Neural cell (in vitro differentiated cells): ENCODE measurements around the gene SPATA31C1. TPM values are rescaled to one million over a fixed set of nuclear protein-coding genes. Genes with fewer than 3 reads are reported as not detected.

ENCODE experiments used
- H2AFZ ChIP-seq: fragments of 200-600, 300-800 bp; sonication (generic), shearing (Covaris generic); 2 replicates; pipeline ENCODE4 v1.6.0; 2014; ENCODE audit warnings: low read depth, mild to moderate bottlenecking, antibody characterized with exemption, low read length, moderate library complexity
- H3F3A ChIP-seq: fragments of 200-600 bp; shearing (Covaris generic); 2 replicates; pipeline ENCODE4 v1.6.1; 2016; ENCODE audit warnings: mild to moderate bottlenecking, moderate library complexity, mixed read lengths, antibody characterized with exemption, low read length; ENCODE audit not compliant: insufficient read depth, poor library complexity, severe bottlenecking
- H3K27ac ChIP-seq: fragments of 200-600, 300-800 bp; sonication (generic), shearing (Covaris generic); 2 replicates; pipeline ENCODE4 v1.5.1; 2014; ENCODE audit warnings: mild to moderate bottlenecking, low read length, moderate library complexity
- H3K27me3 ChIP-seq: fragments of 300-800, 200-600 bp; sonication (generic), shearing (Covaris generic); 2 replicates; pipeline ENCODE4 v1.6.0; 2014; ENCODE audit warnings: mild to moderate bottlenecking, low read depth, low read length, moderate library complexity; ENCODE audit not compliant: insufficient read depth
- H3K36me3 ChIP-seq: fragments of 300-800, 200-600 bp; sonication (generic), shearing (Covaris generic); 2 replicates; pipeline ENCODE4 v1.5.1; 2014; ENCODE audit warnings: mild to moderate bottlenecking, antibody characterized with exemption, low read length, moderate library complexity; ENCODE audit not compliant: insufficient read depth
- H3K4me2 ChIP-seq: fragments of 300-800, 200-600 bp; sonication (generic), shearing (Covaris generic); 2 replicates; pipeline ENCODE4 v1.6.0; 2014; ENCODE audit warnings: mild to moderate bottlenecking, low read length
- H3K4me3 ChIP-seq: fragments of 300-800, 200-600 bp; sonication (generic), shearing (Covaris generic); 2 replicates; pipeline ENCODE4 v1.5.1; 2014; ENCODE audit warnings: mild to moderate bottlenecking, low read length, moderate library complexity
- H3K79me2 ChIP-seq: fragments of 200-600 bp; shearing (Covaris generic); replicated peaks from 2 replicates; pipeline ENCODE4 v1.6.0; 2014; ENCODE audit warnings: mild to moderate bottlenecking, low read length, moderate library complexity; ENCODE audit not compliant: insufficient read depth
- H3K9ac ChIP-seq: fragments of 300-800, 200-600 bp; sonication (generic), shearing (Covaris generic); 2 replicates; pipeline ENCODE4 v1.6.1; 2016; ENCODE audit warnings: mild to moderate bottlenecking, low read length, mixed read lengths
- H3K9me2 ChIP-seq: fragments of 200-600 bp; shearing (Covaris generic); 2 replicates; pipeline ENCODE4 v1.6.1; 2016; ENCODE audit warnings: mild to moderate bottlenecking, low read length, mixed read lengths; ENCODE audit not compliant: insufficient read depth
- H3K9me3 ChIP-seq: fragments of 200-600, 300-800 bp; sonication (generic), shearing (Covaris generic); 2 replicates; pipeline ENCODE4 v1.6.1; 2016; ENCODE audit warnings: mild to moderate bottlenecking, mixed run types, low read length, moderate library complexity, mixed read lengths
- H4K20me1 ChIP-seq: fragments of 200-600 bp; shearing (Covaris generic); 2 replicates; pipeline ENCODE4 v1.6.1; 2016; ENCODE audit warnings: mild to moderate bottlenecking, mixed run types; ENCODE audit not compliant: insufficient read depth
- CTCF ChIP-seq: fragments of 450-650 bp; IDR thresholded peaks from 2 replicates; pipeline ENCODE4 v1.5.1; 2014; ENCODE audit warnings: antibody characterized with exemption, mild to moderate bottlenecking, moderate library complexity; ENCODE audit not compliant: poor library complexity, severe bottlenecking
- EP300 ChIP-seq: fragments of 450-650 bp; conservative IDR thresholded peaks from 2 replicates; pipeline ENCODE4 v1.6.1; 2014; ENCODE audit warnings: antibody characterized with exemption, mild to moderate bottlenecking, moderate library complexity; ENCODE audit not compliant: poor library complexity, severe bottlenecking
- EZH2 ChIP-seq: fragments of 200-600, 300-800 bp; shearing (Covaris generic), sonication (generic); IDR thresholded peaks from 2 replicates; pipeline ENCODE4 v1.6.1; 2014; ENCODE audit warnings: antibody characterized with exemption, low read length, borderline replicate concordance, mild to moderate bottlenecking; ENCODE audit not compliant: insufficient read depth, poor library complexity, severe bottlenecking
- MXI1 ChIP-seq: fragments of 450-650 bp; conservative IDR thresholded peaks from 2 replicates; pipeline ENCODE4 v1.6.1; 2014; ENCODE audit warnings: antibody characterized with exemption, mild to moderate bottlenecking; ENCODE audit not compliant: poor library complexity, severe bottlenecking
- POLR2AphosphoS5 ChIP-seq: IDR thresholded peaks from 2 replicates; pipeline ENCODE4 v1.6.1; 2012
- RAD21 ChIP-seq: fragments of 450-650 bp; conservative IDR thresholded peaks from 2 replicates; pipeline ENCODE4 v1.6.1; 2014; ENCODE audit warnings: antibody characterized with exemption, mild to moderate bottlenecking, moderate library complexity
- REST ChIP-seq: IDR thresholded peaks from 2 replicates; pipeline ENCODE4 v1.6.1; 2012; ENCODE audit warnings: borderline replicate concordance
- SMC3 ChIP-seq: fragments of 450-650 bp; conservative IDR thresholded peaks from 2 replicates; pipeline ENCODE4 v1.6.1; 2014; ENCODE audit warnings: antibody characterized with exemption, mild to moderate bottlenecking, moderate library complexity; ENCODE audit not compliant: poor library complexity
- TAF1 ChIP-seq: IDR thresholded peaks from 2 replicates; pipeline ENCODE4 v1.6.1; 2012; ENCODE audit warnings: low read depth
- polyA plus RNA-seq: library from polyadenylated mRNA; depleted of rRNA; stranded (reverse); fragments of >200 nt; gene quantifications from 2 replicates; pipeline ENCODE4 v1.2.3, GENCODE V29; 2014

The SPATA31C1 gene
- polyA plus RNA-seq, 1 donor from 2014 or later, result not detected

GRCh38 chr9:87887661-87888480 lies 29.9 kb upstream of the SPATA31C1 start:
- no peaks in the 10 kb centered on the region for H4K20me1 ChIP-seq
- no peak for TF ChIP-seq REST
- TF ChIP-seq MXI1, result no peak
- TF ChIP-seq TAF1, result no peak
- TF ChIP-seq EP300, result no peak
- no peak for TF ChIP-seq POLR2AphosphoS5
- TF ChIP-seq CTCF, result no peak
- no peak for TF ChIP-seq EZH2
- TF ChIP-seq RAD21, result no peak
- no peak for TF ChIP-seq SMC3
- no peaks in the 10 kb centered on the region for H3K9me3 ChIP-seq

GRCh38 chr9:87888501-87888900 lies 29.3 kb upstream of the SPATA31C1 start:
- H3K9ac ChIP-seq, result no peak overlapping the region

More at GRCh38 chr9:87887661-87888480, 29.9 kb upstream of the SPATA31C1 start:
- Histone ChIP-seq H3K27me3 (no peaks in the 10 kb centered on the region), H3F3A (no peaks in the 10 kb centered on the region), H3K27ac (no peak overlapping the region), H3K9me2 (no peaks in the 10 kb centered on the region), H3K4me2 (no peak overlapping the region), H3K9ac (no peak overlapping the region), H3K79me2 (no peaks in the 10 kb centered on the region), H3K36me3 (no peaks in the 10 kb centered on the region), H3K4me3 (no peak overlapping the region), H2AFZ (no peak overlapping the region)

More at GRCh38 chr9:87888501-87888900, 29.3 kb upstream of the SPATA31C1 start:
- H3K36me3 ChIP-seq, result no peaks in the 10 kb centered on the region
- H3K79me2 ChIP-seq, result no peaks in the 10 kb centered on the region
- H3K27me3 ChIP-seq, result no peaks in the 10 kb centered on the region
- TF ChIP-seq RAD21 (no peak), POLR2AphosphoS5 (no peak), EP300 (no peak), EZH2 (no peak), CTCF (no peak), SMC3 (no peak), TAF1 (no peak), REST (no peak)
- no peak overlapping the region for H3K27ac ChIP-seq
- no peaks in the 10 kb centered on the region for H4K20me1 ChIP-seq
- H3K4me2 ChIP-seq, result no peak overlapping the region
- H3F3A ChIP-seq, result no peaks in the 10 kb centered on the region
- no peaks in the 10 kb centered on the region for H3K9me2 ChIP-seq
- no peak overlapping the region for H2AFZ ChIP-seq
- H3K9me3 ChIP-seq, result no peaks in the 10 kb centered on the region
- no peak overlapping the region for H3K4me3 ChIP-seq
